ENCODE results near the gene KIF5B.

DNA sequence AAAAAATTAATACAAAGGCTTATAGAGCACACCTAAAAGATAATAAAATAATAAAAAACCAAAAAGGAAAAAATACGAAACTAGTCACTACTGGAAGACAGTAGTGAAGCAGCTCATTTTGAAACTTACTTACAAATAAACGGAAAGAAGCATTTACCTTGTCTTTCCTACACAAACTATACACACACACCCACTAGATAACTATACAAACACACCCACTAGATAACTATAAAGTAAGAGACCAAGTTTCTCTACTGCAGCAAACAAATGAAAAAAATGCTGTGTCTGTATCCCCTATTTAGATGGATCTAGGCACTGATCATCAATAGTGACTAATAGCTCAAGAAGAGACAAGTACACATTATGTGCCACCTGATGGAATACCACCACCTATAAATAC lies 49.2 kb downstream of the KIF5B start:
- TF ChIP-seq POLR2A (IDR thresholded peaks at IDR 0.05; ENCODE audit: control extremely low read depth in 1 of 2, low read depth in 2 of 2, low read length in 2 of 2) (no peak), SRF (IDR thresholded peaks at IDR 0.05; ENCODE audit: low read depth, low read length) (no peak), EZH2 (IDR thresholded peaks at IDR 0.05; ENCODE audit: low read depth, low read length, severe bottlenecking) (no peak), JUND (IDR thresholded peaks at IDR 0.05; ENCODE audit: low read length) (no peak)
